WTC11 (cell line): ENCODE data around the gene TSSC4.

Source experiments
- CTCF ChIP-seq: fragments of 200-600 bp; IDR thresholded peaks from 2 replicates; pipeline ENCODE4 v1.8.0; 2022; ENCODE audit warnings: antibody characterized with exemption
- JUN ChIP-seq: sonication (generic); formaldehyde crosslinking; IDR thresholded peaks from 2 replicates; pipeline ENCODE4 v1.8.0; 2023; ENCODE audit warnings: mild to moderate bottlenecking, missing genetic modification reagents
- NFYB ChIP-seq: sonication (generic); formaldehyde crosslinking; conservative IDR thresholded peaks from 2 replicates; pipeline ENCODE4 v1.8.0; 2022; ENCODE audit warnings: low read depth, missing genetic modification reagents

DNA sequence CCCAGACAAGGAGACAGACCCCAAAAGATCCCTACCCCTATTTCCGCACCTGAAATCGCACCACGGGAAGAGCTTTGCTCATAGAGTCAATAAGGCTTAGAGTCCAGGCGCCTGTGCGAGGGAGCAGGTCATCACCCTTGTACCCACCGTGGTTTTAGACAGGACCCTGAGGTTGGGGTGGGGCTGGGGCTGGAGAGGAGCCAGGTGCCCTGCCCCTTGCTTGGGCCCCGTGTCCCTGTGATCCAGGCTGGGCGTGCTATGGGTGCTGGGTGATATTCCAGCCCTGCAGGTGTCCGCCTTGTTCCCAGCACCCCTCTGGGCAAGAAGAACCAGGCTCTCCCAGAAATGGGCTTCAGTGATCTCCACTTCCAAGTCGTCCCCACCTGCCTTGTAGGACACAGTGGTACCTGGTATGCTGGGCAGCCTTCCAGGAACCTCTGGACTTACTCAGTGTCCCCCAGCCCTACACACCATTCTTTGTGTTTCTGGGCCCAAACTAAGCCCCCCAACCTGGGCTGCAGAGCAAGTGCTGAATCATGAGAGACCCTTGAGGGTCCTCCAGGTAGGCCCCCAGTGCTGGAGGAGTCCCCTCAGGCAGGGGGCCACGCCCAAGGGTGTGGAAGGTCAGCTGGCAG lies 18.9 kb upstream of the TSSC4 start:
- TF ChIP-seq CTCF (no peak), NFYB (CRISPR knock-in tag) (no peak), JUN (CRISPR knock-in tag) (no peak)
